ENCODE results near the gene ATXN2. TPM values are rescaled to one million over a fixed set of nuclear protein-coding genes. Genes with fewer than 3 reads are reported as not detected.

The ATXN2 gene
- total and polyA plus RNA-seq, 9 of the 15 experiments (the other 6 are each of a cell fraction or from before 2014, with no cell fraction given): 16.8 to 67.8 (median 29.3) TPM

GRCh38 chr12:111412007-111412829 is 186.9 kb downstream of the ATXN2 start (continued):
- TF ChIP-seq HINFP (tag; conservative IDR thresholded peaks at IDR 0.05; ENCODE audit: low read depth): no peak
- no peak for TF ChIP-seq PYGO2 (tag; IDR thresholded peaks at IDR 0.05)
- TF ChIP-seq ESRRB (CRISPR knock-in tag; IDR thresholded peaks at IDR 0.05; ENCODE audit: borderline replicate concordance): no peak
- no peak for TF ChIP-seq ZNF324 (CRISPR knock-in tag; IDR thresholded peaks at IDR 0.05)
- TF ChIP-seq SMARCA5 (IDR thresholded peaks at IDR 0.05): no peak
- no peak for TF ChIP-seq ZNF253 (CRISPR knock-in tag; conservative IDR thresholded peaks at IDR 0.05)
- no peak for TF ChIP-seq E2F5 (CRISPR knock-in tag; IDR thresholded peaks at IDR 0.05)
- no peak for TF ChIP-seq ZNF76 (CRISPR knock-in tag; IDR thresholded peaks at IDR 0.05; ENCODE audit: borderline replicate concordance)
- no peak for TF ChIP-seq ZNF124 (CRISPR knock-in tag; IDR thresholded peaks at IDR 0.05)
- TF ChIP-seq ZBTB33 (CRISPR knock-in tag; IDR thresholded peaks at IDR 0.05): no peak
- TF ChIP-seq ZNF133 (CRISPR knock-in tag; IDR thresholded peaks at IDR 0.05): no peak
- TF ChIP-seq RFX7 (CRISPR knock-in tag; IDR thresholded peaks at IDR 0.05): no peak
- peak in 1 of 3 experiments; percentile 24; a peak in 1 of 6 replicates for TF ChIP-seq ZBTB11 (CRISPR knock-in tag; IDR thresholded peaks at IDR 0.05)
- TF ChIP-seq KDM2B (CRISPR knock-in tag; IDR thresholded peaks at IDR 0.05): no peak
- TF ChIP-seq NCOA2 (IDR thresholded peaks at IDR 0.05; ENCODE audit: partially characterized antibody in 2 of 2): no peak
- no peak for TF ChIP-seq ZNF780A (CRISPR knock-in tag; IDR thresholded peaks at IDR 0.05)
- TF ChIP-seq ZNF12 (CRISPR knock-in tag; IDR thresholded peaks at IDR 0.05): no peak
- TF ChIP-seq PKNOX1 (IDR thresholded peaks at IDR 0.05): peak; percentile 66
- TF ChIP-seq TBL1XR1 (IDR thresholded peaks at IDR 0.05; ENCODE audit: low read length in 2 of 2): no peak

All from K562 (cell line).